Measurements from ENCODE around the gene RBMX.
"Not testable (repeated sequence)": the region's sequence is repeated elsewhere in the genome, so short reads cannot be mapped to it uniquely, and the experiment has no call there.

Gene RBMX

DNA sequence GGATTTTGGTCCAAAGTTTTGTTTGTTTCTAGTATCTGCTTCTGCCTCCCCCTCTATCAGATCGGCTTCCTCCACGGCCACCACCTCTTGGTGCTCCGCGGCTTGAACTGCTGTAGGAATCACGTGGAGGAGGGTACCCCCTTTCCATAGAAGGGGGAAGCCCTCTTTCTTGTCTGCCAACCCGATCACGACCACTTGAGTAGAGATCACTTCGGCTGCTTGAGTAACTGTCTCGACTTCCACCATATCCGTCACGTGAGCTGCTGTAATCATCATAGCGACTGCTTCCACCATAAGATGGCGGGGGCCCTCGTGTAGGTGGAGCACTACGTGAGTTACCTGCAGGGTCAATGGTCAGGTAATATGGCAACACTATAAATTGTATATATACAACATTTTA, 6.4 kb downstream of the RBMX start:
- DNase-seq = not testable (repeated sequence)

DNA sequence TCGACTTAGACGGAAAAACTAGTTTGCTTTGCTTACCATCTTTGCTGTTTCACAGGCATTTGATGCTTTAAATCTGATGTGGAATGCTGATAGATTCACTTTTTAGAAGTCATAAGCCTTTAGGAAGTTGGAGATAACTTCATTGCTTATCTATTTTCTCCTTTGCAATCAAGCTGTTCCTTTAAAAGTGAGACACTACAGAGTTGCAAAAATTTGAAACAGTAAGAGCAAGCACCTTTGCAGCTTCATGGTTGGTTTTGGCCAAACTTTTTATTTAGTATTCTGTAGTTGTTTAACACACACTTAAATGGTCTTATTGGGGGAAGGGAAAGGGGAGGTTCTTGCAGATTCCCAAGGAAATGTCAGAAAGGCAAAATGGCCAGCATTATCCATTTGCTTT, 7.3 kb downstream of the RBMX start:
- not testable (repeated sequence) for DNase-seq

DNA sequence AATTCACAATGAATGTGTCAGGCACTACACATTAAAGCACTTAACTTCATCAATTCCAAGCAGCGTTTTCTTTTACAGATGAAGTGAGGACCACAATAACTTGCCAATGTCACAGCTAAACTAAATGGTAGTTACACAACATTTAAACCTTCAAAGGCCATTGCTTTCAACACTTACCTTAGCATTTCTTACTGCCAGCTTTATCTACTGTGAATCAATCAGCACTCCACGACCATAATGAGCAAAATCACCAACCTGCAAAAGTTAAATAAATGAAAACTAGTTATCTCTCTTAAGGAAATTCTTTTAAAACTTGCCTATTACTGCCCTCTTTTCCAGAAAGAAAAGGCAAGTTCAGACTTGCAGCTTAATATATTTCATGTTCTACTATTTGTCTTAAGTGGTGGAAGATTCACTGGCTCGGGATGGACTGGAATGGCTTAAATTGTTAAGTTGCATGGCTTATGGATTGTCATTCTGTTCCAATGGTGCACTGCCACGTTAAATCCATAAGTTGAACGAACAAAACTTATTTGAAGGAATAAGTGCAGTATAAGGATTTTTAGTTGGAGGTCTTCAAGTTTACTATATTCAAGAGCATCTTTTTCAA, 8.3 kb downstream of the RBMX start:
- no peak for DNase-seq

DNA sequence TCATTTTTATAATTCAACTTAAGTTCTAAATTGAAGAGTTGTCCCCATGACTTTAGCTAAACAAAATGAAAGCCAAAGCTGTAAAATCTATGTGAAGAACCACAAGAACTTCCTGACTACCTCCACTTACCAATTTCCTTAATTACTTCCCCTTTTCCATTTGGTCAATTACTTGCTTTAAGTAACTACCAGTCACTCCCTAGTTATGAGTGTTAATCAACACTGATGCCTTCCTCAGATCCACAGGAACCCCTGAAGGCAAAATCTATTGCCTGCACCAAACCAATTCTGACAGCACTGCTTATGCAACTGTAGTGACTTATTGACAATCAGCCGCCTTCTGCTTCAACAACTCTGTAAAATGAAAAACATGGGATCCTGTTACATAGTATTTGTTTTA, 10.5 kb downstream of the RBMX start:
- no peak for DNase-seq

DNA sequence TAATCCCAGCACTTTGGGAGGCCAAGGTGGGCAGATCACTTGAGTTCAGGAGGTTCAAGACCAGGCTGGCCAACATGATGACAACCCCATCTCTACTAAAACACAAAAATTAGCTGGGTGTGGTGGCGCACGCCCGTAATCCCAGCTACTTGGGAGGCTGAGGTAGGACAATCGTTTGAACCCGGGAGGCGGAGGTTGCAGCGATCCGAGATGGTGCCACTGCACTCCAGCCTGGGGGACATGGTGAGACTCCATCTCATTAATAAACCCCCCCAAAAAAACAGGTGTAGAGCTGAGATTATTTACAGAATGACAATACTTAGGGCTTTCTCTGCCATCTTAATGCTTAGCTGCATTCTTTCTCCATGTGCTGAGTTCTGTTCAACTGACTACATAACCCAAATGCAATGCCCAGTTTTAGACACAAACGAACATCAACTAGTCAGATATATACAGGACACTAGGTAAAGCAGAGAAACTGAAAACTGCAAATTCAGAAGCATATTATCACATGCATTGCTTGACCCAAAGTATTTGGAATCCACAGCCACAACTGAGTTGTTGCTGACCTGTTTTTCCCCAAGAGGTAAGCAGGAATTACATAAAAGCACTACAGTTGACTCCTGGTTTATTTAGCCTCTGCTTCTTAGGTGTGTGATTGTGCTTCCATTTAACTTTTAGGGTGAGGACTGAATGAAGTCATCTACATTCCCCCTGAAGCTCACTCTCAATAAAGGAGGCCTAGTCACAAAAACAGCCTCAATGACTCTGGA, 12.1 kb downstream of the RBMX start:
- DNase-seq = no peak

DNA sequence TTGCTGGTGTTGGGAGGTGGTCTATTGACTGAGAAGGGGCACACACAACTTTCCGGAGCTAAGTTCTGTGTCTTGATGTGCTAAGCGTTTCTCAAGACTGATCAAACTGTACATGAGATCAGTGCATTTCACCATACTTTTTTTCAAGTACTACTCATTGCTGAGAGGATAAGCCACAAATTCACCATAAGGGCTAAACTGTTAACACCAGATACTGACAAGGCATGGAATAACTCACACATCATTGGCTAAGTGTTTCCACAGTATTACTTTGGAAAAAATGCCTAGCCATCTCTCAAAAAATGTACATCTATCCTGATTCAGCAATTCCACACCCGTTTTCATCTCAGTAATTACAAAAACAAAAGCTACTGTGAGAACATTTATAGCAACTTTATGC, 13.0 kb downstream of the RBMX start:
- DNase-seq = no peak

DNA sequence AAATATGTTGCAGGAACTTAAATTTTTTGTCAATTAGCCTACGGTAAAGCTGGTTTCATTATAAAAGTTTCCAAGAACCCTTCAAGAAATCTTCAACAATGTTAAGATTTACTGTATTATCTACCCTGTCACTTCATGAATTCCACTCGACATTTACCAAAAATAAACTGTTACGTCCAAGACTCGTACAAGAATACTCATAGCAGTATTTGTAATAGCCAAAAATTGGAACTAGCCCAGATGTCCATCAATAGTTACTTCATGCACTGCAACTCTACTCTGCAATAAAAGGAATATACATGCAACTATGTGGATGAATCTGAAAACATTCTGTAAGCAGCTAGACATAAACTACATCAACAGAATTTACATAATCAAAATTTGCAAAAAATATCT, 13.4 kb downstream of the RBMX start:
- DNase-seq = no peak

DNA sequence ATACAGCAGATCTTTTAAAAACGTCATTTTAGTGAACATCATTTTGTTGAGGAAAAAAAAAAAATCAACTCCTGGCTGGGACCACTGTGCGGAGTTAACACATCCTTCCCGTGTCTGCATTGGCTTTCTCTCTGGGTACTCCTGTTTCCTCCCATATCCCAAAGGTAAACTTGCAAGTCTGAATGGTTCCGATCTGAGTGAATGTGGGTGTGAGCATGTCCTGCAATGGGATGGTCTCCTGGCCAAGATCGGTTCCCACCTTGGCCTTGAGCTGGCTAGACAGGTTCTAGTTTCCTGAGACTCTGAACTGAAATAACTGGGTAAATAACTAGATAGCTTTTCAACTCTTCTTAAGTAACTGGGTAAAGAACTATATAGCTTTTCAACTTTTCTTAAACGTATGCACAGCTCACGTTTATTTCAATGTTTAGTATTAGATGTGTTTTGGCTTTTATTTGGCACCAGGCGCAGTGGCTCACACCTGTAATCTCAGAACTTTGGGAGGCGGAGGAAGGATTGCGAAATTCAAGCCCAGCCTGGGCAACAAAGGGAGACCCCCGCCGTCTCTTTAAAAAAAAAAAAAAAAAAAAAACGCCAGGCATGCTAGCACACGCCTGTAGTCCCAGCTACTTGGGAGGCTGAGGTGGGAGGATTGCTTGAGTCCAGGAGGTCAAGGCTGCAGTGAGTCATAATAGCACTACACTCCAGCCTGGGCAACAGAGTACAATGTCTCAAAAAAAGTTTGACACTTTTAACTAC, 14.0 kb downstream of the RBMX start:
- DNase-seq = no peak

DNA sequence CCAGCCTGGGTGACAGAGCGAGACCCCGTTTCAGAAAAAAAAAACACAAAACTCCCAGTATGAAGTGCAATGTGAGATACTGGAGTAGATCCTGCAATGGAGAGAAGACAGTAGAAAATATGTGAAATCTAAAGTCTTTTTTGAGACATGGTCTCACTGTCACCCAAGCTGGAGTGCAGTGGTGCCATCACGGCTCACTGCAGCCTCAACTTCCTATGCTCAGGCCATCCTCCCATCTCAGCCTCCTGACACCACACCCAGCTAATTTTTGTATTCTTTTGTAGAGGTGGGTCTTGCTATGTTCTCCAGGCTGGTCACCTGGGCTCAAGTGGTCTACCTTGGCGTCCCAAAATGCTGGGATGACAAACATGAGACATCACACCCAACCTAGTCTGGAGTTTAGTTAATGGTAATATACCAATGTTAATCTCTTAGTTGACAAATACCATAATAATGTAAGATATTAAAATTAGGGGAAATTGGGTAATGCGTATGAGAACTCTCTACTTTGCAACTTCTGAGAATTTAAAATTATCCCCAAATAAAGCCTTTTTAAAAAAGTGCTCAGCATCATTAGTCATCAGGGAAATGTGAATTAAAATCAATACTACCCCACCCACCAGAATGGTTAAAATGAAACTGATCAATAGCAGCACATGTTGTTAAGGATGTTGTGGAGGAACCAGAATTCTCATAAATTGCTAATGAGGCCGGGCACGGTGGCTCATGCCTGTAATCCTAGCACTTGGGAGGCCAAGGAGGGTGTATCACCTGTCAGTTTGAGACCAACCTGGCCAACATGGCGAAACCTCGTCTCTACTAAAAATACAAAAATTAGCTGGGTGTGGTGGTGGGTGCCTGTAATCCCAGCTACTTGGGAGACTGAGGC, 15.0 kb downstream of the RBMX start:
- DNase-seq = no peak

DNA sequence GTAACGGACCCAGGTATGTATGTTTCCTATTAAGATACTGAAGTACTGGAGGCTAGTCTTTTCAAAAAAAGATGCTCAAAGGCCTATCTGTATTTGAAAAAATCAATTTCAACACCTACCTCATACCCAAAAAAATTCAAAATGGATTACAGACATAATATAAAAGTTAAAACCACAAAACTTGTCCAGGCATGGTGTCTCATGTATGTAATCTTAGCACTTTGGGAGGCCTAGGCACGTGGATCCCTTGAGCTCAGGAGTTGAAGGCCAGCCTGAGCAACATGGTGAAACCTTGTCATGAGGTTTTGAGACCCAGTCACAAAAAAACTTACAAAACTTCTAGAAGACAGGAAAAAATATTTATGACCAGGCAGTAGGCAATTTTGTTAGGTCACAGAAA, 16.7 kb downstream of the RBMX start:
- DNase-seq = no peak

DNA sequence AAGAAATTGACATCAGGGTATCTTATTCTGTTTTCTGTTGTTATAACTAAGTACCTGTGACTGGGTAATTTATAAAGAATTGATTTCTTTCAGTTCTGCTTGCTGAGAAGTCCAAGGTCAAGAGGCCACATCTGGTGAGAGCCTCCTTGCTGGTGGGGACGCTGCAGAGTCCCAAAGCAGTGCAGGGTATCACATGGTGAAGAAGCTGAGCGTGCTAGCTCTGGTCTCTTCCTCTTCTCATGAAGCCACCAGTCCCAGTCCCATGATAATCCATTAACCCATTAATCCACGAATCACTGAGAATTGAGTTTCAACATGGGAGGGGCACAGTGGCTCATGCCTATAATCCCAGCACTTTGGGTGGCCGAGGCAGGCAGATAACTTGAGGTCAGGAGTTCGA, 18.0 kb downstream of the RBMX start:
- DNase-seq = no peak

DNA sequence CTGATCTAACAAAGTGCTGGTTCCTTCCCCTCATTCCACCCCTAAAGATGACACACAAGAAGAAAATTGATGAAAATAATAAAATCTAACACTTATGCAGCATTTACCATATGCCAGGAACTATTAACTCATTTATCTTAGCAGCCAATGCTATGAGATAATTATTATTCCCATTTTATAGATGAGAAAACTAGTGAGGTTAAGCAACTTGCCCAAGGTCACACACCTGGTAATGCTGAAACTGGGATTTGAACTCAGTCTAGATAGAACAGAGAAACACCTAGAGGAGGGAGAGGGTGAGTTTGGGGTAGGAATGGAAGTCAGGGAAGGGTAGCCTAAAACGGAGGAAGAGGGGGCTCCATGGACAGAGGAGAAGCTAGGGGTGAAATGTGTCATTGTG, 18.6 kb downstream of the RBMX start:
- DNase-seq = no peak

DNA sequence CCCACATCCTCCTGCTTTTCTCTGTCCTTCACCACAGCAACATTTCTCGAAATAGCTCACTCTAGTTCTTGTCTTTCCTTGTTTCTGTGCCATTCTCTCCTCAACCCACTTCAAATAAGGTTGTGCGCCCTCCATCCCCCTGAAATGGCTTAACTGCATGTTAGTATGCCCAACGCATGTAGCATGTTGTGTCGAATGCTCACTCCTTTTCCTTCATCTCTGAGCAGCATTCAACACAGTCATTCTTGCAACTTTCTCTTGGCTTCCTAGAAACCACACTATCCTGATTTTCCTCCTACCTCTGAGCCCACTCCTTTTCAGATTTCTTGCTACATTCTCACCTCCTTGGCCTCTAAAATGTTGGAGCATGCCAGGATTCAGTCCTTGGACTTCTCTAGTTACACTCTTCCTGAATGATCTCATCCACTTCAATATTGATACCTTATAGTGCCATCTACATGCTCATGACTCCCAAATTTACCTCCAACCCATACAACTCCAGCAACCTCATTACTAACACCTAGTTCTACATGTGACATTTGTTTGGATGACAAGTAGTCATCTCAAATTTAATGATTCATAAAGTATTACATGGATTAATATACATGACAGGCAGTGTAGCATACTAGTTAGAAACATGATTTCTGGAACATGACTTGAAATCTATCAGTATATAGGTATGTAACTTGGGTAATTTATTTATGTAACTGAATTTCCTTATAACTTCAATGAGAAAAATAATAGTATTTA, 22.3 kb downstream of the RBMX start:
- DNase-seq = no peak

DNA sequence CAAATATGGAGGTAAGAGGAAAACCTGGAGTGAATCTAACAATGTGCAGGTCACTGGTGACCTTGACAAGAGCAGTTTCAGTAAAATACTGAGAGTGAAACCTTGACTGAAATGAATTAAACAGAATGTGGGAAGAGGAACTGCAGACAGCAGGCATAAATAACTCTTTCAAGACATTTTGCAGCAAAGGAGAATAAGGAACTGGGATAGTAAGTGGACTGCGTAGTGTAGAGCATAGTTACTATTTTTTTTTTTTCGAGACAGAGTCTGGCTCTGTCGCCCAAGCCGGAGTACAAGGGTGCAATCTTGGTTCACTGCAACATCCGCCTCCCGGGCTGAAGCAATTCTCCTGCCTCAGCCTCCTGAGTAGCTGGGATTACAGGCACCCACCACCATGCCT, 24.0 kb downstream of the RBMX start:
- DNase-seq = no peak

DNA sequence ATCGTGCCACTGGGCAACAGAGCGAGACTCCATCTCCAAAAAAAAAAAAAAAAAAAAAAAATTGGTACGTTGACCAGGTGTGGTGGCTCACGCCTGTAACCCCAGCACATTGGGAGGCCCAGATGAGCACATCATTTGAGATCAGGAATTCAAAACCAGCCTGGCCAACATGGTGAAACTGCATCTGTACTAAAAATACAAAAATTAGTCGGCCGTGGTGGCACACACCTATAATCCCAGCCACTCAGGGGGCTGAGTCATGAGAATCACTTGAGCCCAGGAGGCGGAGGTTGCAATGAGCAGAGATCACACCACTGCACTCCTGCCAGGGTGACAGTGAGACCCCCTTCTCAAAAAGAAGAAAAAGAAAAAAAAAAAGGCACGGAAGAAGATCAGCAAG, 24.5 kb downstream of the RBMX start:
- no peak for DNase-seq

DNA sequence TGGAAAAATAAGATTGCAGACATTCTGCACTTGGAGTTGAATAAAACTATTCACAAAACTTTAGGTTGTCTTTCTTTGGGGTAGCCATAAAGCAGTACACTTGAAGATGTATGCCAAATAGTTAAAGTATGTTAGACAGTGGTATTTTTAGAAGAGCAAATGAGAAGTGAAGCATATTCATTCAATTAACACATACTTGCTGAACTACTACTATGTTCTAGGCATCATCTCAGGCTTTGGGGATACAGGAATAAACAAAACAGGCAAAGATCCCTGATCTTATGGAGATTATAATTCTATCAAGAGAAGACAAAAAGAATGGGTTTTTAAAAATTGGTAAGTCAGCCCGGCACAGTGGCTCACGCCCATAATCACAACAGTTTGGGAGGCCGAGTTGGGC, 29.0 kb downstream of the RBMX start:
- DNase-seq = no peak

DNA sequence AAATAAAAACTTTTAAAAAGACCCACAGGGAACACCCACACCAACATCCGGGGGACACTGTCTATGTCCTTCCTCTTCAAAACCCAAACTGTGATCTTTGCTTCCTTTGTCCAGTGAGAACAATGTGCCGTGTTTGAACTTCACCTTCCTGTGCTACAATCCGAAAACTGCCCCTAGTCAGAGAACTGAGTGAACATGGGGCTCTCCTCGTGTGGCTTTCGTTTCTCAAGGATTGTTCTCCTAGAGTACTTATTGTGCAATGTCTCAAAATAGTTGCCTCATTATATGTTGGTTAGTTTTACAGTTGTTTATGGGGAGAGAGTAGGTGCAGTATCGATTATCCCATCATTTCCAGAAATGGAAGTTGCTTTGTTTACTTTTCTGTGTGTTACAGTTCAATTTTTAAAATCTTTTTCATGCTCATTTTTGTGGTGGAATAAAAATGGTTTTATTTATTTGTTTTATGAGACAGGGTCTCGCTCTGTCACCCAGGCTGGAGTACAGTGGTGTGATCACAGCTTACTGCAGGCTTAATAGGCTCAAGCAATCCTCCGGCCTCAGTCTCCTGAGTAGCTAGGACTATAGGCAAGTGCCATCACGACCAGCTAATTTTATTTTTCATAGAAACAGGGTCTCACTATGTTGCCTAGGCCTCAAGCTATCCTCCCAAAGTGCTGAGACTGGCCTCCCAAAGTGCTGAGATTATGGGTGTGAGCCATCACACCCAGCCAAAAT, 29.9 kb downstream of the RBMX start:
- no peak for DNase-seq

DNA sequence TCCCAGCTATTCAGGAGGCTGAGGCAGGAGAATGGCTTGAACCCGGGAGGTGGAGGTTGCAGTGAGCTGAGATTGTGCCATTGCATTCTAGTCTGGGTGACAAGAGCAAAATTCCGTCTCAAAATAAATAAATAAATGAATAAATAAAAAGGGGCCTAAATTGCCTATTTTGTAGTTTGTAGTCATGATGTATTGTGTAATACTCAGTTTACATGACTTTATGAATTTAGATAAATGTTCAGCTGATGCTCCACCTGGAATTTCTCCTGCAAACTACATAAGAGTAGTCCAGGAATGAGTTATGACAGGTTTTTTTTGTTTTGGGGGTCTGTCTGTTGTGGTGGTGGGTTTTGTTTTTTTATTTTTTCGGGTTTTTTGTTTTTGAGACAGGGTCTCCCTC, 31.1 kb downstream of the RBMX start:
- DNase-seq = no peak

DNA sequence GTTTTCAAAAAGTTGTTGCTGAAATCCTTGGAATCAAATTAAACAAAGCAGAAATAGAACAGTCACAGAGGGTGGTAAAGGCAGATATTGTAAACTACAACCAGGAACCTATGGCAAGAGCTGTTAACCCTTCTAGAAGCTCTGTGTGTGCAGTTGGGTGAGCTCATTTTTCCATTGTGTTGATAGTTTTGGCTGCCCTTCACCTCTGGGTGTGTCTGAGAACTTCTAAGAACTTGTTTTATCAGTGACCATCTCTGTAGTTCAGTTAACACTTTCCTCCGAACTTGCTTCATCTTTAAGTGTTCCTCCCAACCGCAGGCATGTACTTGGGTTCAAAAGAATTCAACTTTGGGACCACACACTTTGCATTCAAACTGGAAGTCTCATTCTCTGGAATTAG, 32.7 kb downstream of the RBMX start:
- no peak for DNase-seq

DNA sequence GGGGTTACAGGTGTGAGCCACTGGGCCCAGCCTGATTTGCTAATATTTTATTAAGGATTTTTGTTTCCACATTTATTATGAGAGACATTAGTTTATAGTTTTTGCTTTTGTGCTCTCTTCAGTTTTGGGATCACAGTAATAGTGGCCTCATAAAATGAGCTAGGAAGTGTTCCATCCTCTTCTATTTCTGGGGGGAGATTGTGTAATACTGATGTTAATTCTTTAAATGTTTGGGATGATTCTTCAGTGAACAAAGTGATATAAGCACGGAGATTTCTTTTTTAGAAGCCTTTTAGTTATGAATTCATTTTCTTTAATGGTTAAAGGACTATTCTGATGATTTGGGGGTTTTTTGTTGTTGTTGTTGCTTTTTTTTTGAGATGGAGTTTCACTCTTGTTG, 41.3 kb downstream of the RBMX start:
- no peak for DNase-seq

DNA sequence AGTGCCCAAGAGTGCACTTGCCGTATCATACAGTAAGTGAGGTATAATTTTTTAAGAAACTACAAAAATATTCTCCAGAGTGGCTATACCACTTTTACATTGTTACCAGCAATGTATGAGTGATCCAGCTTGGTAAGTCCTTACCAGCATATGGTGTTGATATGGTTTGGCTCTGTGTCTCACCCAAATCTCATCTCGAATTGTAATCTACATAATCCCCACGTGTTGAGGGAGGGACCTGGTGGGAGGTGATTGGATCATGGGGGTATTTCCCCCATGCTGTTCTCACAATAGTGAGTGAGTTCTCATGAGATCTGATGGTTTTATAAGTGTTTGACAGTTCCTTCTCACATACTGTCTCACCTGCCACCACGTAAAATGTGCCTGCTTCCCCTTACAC, 44.8 kb downstream of the RBMX start:
- DNase-seq = no peak

DNA sequence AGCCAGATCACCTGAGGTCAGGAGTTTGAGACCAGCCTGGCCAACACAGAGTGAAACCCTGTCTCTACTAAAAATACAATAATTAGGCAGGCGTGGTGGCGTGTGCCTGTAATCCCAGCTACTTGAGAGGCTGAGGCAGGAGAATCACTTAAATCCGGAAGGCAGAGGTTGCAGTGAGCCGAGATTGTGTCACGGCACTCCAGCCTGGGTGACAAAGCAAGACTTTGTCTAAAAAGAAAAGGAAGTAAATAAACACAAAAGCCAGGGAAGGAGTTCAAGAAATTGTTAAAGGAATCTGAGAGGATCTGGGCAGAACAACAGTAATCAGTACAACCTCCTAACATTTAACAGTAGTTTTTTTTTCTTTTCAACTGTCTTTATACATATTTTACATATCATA, 51.1 kb downstream of the RBMX start:
- no peak for DNase-seq

All from femur (tissue), 1 donor.